ENCODE results near the gene SRI.

- TF ChIP-seq POLR2AphosphoS5 (IDR thresholded peaks at IDR 0.05; ENCODE audit: insufficient read depth, low read depth, low read length) (no peak), CTCF (IDR thresholded peaks at IDR 0.05; ENCODE audit: extremely low read depth in 1 of 2, insufficient read depth in 1 of 2, low read depth in 1 of 2, low read length in 2 of 2) (no peak), POLR2A (IDR thresholded peaks at IDR 0.05; ENCODE audit: low read depth, low read length) (no peak), JUN (IDR thresholded peaks at IDR 0.05; ENCODE audit: borderline replicate concordance, insufficient read depth, insufficient read length, low read depth) (no peak), EZH2 (IDR thresholded peaks at IDR 0.05; ENCODE audit: borderline replicate concordance, low read depth, low read length, severe bottlenecking) (no peak), FOS (IDR thresholded peaks at IDR 0.05; ENCODE audit: borderline replicate concordance, insufficient read depth, low read length) (peak; percentile 26), MYC (IDR thresholded peaks at IDR 0.05; ENCODE audit: low read depth, low read length) (no peak), MAX (IDR thresholded peaks at IDR 0.05; ENCODE audit: insufficient read depth, insufficient read length) (no peak), GATA2 (IDR thresholded peaks at IDR 0.05; ENCODE audit: insufficient read depth, insufficient read length, low read depth, low read length) (no peak)
Measured at GRCh38 chr7:88224601-88225275, 4.9 kb upstream of the SRI start.

Measured in endothelial cell of umbilical vein (primary cell).